DMS153 treated with DMSO at 0.1 percent for 48 hours (cell line): Measurements from ENCODE around the gene UQCRHL.

Source experiments
- DNase-seq: peaks from one replicate; lab custom pipeline; 2025; ENCODE audit not compliant: unreplicated experiment; lab: John Stamatoyannopoulos, UW

Gene UQCRHL

DNA sequence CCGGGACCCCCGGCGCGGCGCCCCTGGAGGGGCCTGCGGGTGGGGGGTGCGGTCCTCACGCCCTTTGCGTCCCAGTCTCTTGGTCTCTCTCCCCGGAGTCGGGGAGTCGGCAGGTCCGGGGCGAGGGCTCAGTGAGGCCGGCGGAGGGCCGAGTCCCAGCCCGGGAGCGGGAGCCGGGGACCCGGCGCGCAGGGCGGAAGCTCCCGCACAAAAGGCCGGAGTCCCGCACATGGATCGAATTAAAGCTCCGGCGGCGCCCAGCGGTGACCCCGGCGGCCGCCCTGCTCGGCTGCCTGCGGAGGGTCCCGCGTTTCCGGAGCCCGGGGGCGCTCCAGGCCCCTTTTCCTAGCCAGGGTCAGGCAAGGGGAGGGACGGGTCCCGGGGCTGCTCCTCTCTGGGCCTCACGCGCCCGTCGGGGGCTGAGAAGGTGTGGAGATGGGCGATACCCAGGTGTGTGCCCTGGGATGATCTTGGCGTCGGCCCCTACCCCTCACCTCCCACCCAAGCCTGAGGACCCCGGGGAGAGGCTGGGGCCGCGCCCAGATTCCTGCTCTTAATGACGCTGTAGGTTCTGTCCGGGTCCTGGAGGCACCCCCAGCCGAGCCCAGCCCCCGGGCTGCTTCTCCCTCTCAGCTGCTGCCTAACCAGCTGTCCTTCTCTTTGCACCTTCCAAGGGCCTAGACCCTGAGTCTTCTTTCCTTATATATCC lies 48.3 kb downstream of the UQCRHL start:
- DNase-seq, result no peak

DNA sequence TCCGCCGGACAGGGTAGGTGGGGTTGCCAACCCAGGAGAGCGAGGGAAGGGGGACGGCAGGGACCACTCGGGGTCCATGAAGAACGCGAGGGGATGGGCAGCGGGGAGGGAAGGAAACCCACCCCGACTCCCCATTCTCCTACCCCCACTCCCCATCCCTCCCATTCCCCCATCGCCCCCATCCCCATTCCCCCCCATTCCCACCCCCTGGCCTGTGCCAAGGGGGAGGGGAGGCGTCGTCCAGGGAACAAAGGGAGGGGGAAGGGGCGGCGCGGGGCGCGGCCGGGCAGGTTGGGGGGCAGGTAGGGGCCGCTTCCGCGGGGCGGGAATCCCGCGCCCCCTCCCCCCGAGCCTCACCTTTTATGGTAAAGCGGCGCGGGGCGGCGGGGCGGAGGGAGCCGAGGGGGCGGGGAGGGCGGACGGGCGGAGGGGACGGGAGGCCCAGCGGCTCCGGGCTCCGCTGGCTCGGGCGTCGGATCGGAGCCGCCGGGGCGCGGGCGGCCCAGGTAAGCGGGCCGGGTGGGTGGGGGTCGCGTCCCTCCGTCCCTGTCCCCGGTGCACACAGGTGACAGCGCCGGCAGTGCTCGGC lies 49.0 kb downstream of the UQCRHL start, which contains the start of gene FBLIM1:
Gene FBLIM1 (plus strand): TSS at position 453 of the 589 bp plus-strand sequence. CDS start 6,189 bp downstream, outside the sequence.
- no peak for DNase-seq

GRCh38 chr1:15757575-15758342 lies 49.7 kb downstream of the UQCRHL start:
- DNase-seq, result no peak
